Measurements from ENCODE around the gene GATB. TPM values are rescaled to one million over a fixed set of nuclear protein-coding genes. Genes with fewer than 3 reads are reported as not detected.

The GATB gene
- total RNA-seq, 1 experiment from 2014 or later: 21.2 TPM

DNA sequence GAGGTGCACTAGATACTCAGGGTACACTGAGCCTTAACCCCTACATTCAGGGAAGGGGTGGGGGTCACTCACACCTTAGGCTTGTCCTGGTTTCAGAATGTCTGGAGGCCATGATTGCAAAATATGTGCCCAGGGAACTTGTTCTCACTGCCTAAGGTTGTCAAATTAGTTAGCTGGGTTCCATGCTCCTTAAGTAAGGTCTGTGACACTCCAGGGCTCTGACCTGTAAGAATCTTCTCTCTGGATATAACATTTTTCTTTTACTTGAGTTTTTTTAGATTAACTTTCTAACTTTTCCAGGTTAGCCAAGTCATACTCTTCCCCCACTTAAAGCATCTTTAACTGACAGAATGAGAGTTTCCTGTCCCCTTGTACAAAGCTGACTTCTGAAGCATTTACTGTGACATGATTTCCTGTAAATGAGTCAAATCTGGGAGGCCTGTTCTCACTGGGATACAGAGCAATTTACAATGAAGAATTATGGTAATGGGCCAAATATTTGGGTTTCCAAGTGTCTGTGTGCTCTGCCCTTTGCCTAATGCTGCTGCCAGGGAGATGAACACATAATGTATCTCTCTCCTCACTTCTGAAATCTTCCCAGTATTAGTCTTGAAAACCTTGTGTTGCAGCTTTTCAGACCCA is 101.7 kb downstream of the GATB start:
- no peak overlapping the region for H3K27ac ChIP-seq (ENCODE audit: insufficient read length, low read depth, low read length)
- H4K8ac ChIP-seq (replicated peaks; ENCODE audit: insufficient read length, low read depth, low read length): no peak overlapping the region
- no peak overlapping the region for H4K5ac ChIP-seq (ENCODE audit: insufficient read length, low read depth, low read length)
- no peak overlapping the region for H3K23ac ChIP-seq (ENCODE audit: insufficient read length, low read depth, low read length)
- no peak overlapping the region for H2BK120ac ChIP-seq (ENCODE audit: low read depth, low read length, poor library complexity, severe bottlenecking)
- H3K4me1 ChIP-seq (ENCODE audit: insufficient read depth, low read length): no peaks in the 10 kb centered on the region
- no peaks in the 10 kb centered on the region for H3K27me3 Mint-ChIP-seq (ENCODE audit: low read depth)
- no peak overlapping the region for H3K4me2 ChIP-seq (ENCODE audit: insufficient read depth, insufficient read length, low read length)
- H3K4me1 Mint-ChIP-seq: no peaks in the 10 kb centered on the region
- no peak overlapping the region for H4K91ac ChIP-seq (ENCODE audit: insufficient read length, low read depth, low read length)
- no peak overlapping the region for H3K9ac ChIP-seq (ENCODE audit: extremely low read depth, insufficient read length, low read length)
- H2BK12ac ChIP-seq (ENCODE audit: insufficient read length, low read depth, low read length): no peak overlapping the region
- no peak overlapping the region for H3K14ac ChIP-seq (ENCODE audit: insufficient read depth, low read length)
- H4K20me1 ChIP-seq (ENCODE audit: control insufficient read depth, insufficient read depth, insufficient read length): no peaks in the 10 kb centered on the region
- H3K23me2 ChIP-seq (ENCODE audit: insufficient read length, low read depth, low read length, poor library complexity, severe bottlenecking): no peaks in the 10 kb centered on the region
- no peaks in the 10 kb centered on the region for H3K9me3 ChIP-seq (ENCODE audit: control insufficient read depth, low read depth, low read length)
- peaks cover 8 to 30% (median 22%) of the 10 kb centered on the region in 3 experiments for H3K36me3 Mint-ChIP-seq (ENCODE audit: insufficient read depth in 1 of 3, low read depth in 3 of 3)
- H3K79me2 ChIP-seq (ENCODE audit: insufficient read depth, low read length): no peaks in the 10 kb centered on the region
- H3K4me3 Mint-ChIP-seq: no peak overlapping the region
- no peaks in the 10 kb centered on the region for H3K9me3 Mint-ChIP-seq
- no peak overlapping the region for H2BK5ac ChIP-seq (ENCODE audit: insufficient read length, low read length)
- TF ChIP-seq, protein P1, sequence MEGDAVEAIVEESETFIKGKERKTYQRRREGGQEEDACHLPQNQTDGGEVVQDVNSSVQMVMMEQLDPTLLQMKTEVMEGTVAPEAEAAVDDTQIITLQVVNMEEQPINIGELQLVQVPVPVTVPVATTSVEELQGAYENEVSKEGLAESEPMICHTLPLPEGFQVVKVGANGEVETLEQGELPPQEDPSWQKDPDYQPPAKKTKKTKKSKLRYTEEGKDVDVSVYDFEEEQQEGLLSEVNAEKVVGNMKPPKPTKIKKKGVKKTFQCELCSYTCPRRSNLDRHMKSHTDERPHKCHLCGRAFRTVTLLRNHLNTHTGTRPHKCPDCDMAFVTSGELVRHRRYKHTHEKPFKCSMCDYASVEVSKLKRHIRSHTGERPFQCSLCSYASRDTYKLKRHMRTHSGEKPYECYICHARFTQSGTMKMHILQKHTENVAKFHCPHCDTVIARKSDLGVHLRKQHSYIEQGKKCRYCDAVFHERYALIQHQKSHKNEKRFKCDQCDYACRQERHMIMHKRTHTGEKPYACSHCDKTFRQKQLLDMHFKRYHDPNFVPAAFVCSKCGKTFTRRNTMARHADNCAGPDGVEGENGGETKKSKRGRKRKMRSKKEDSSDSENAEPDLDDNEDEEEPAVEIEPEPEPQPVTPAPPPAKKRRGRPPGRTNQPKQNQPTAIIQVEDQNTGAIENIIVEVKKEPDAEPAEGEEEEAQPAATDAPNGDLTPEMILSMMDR (conservative IDR thresholded peaks at IDR 0.05): no peak
- H2BK15ac ChIP-seq (ENCODE audit: low read depth, low read length): no peak overlapping the region
- no peak overlapping the region for H3K56ac ChIP-seq (ENCODE audit: insufficient read length, low read depth, low read length)
- DNase-seq: no peak
- no peak overlapping the region for H3K18ac ChIP-seq (ENCODE audit: insufficient read length, low read depth, low read length)
- no peak overlapping the region; a peak in 1 of 7 replicates for H3K27ac Mint-ChIP-seq
- H3T11ph ChIP-seq (ENCODE audit: low read length): no peak overlapping the region
- H3K79me1 ChIP-seq (ENCODE audit: insufficient read depth, low read depth, low read length, poor library complexity, severe bottlenecking): no peaks in the 10 kb centered on the region
- H2AK5ac ChIP-seq (ENCODE audit: insufficient read length, low read length): no peak overlapping the region
- H3K4ac ChIP-seq (ENCODE audit: low read depth, low read length): no peak overlapping the region
- H2AFZ ChIP-seq (ENCODE audit: low read length): no peak overlapping the region
- H2BK20ac ChIP-seq (ENCODE audit: low read depth, low read length, poor library complexity, severe bottlenecking): no peak overlapping the region
- H3K27me3 ChIP-seq (ENCODE audit: insufficient read depth, low read length): no peaks in the 10 kb centered on the region

All from H9 (cell line).